GM12864 (cell line): ENCODE results near the gene PPARGC1A.

Experiments used
- DNase-seq: peaks from one replicate; pipeline ENCODE4 v3.0.0-alpha.2; 2011; ENCODE audit warnings: low read depth
- H3K4me3 ChIP-seq: 2 replicates; pipeline ENCODE4 v1.5.1; 2011; ENCODE audit warnings: mild to moderate bottlenecking, low read depth, low read length, control low read depth
- CTCF ChIP-seq: IDR thresholded peaks from 2 replicates; pipeline ENCODE4 v1.5.1; 2011; ENCODE audit warnings: low read depth, mild to moderate bottlenecking, moderate library complexity, low read length, control low read depth, inconsistent platforms; ENCODE audit errors: missing control alignments

The PPARGC1A gene

GRCh38 chr4:23855912-23856605, 33.8 kb downstream of the PPARGC1A start:
- no peak for DNase-seq
- no peak overlapping the region for H3K4me3 ChIP-seq
- TF ChIP-seq CTCF, result no peak

GRCh38 chr4:23853986-23854660, 35.7 kb downstream of the PPARGC1A start:
- H3K4me3 ChIP-seq, result no peak overlapping the region
- TF ChIP-seq CTCF, result no peak
- no peak for DNase-seq

- no peak for TF ChIP-seq CTCF
- no peak overlapping the region for H3K4me3 ChIP-seq
- DNase-seq, result no peak
Measured at GRCh38 chr4:23851464-23851863, 38.4 kb downstream of the PPARGC1A start.

GRCh38 chr4:23847158-23847557, 42.7 kb downstream of the PPARGC1A start:
- no peak for DNase-seq
- TF ChIP-seq CTCF, result no peak
- H3K4me3 ChIP-seq, result no peak overlapping the region

- DNase-seq, result no peak
- no peak for TF ChIP-seq CTCF
- no peak overlapping the region for H3K4me3 ChIP-seq
Measured at GRCh38 chr4:23844961-23845360, 44.9 kb downstream of the PPARGC1A start.

- no peak for TF ChIP-seq CTCF
- no peak for DNase-seq
- no peak overlapping the region for H3K4me3 ChIP-seq
Measured at GRCh38 chr4:23839279-23839678, 50.6 kb downstream of the PPARGC1A start.

GRCh38 chr4:23838607-23839006, 51.2 kb downstream of the PPARGC1A start:
- H3K4me3 ChIP-seq, result no peak overlapping the region
- no peak for TF ChIP-seq CTCF
- DNase-seq, result no peak
